Ascending aorta (tissue), 2 donors: ENCODE measurements around the gene NFS1. TPM values are rescaled to one million over a fixed set of nuclear protein-coding genes. Genes with fewer than 3 reads are reported as not detected.

Experiments used
- DNase-seq, 2 donors: peaks; one replicate each; pipeline ENCODE4 v3.0.0-alpha.2; 2019; ENCODE audit warnings: low spot score in 2 of 2
- H3K27ac ChIP-seq, 2 donors: fragments of 200-600 bp; sonication (generic); one replicate each; pipeline ENCODE4 v1.5.1; 2016 to 2017; ENCODE audit warnings: mild to moderate bottlenecking in 1 of 2
- H3K27me3 ChIP-seq: fragments of 200-600 bp; sonication (generic); one replicate; pipeline ENCODE4 v1.5.1; 2017
- H3K36me3 ChIP-seq, 2 donors: fragments of 200-600 bp; sonication (generic); one replicate each; pipeline ENCODE4 v1.5.1; 2016
- H3K4me1 ChIP-seq, 2 donors: fragments of 200-600 bp; sonication (generic); one replicate each; pipeline ENCODE4 v1.5.1; 2016 to 2017; ENCODE audit warnings: mild to moderate bottlenecking in 1 of 2
- H3K4me3 ChIP-seq, 2 donors: fragments of 200-600 bp; sonication (generic); one replicate each; pipeline ENCODE4 v1.5.1; 2016 to 2017; ENCODE audit warnings: mild to moderate bottlenecking in 1 of 2
- H3K9me3 ChIP-seq, 2 donors: fragments of 200-600 bp; sonication (generic); one replicate each; pipeline ENCODE4 v1.5.1; 2016
- intact Hi-C: fragments of 100-400 bp; cut with DNase I; formaldehyde crosslinking; loops from one replicate; pipeline ENCODE4 v1.15.1; 2023
- total RNA-seq: library from RNA; depleted of rRNA; stranded (reverse); fragments of >200 nt; gene quantifications from one replicate; pipeline ENCODE4 v1.1.0, GENCODE V29; 2016
- TF ChIP-seq, protein P1 (sequence below), 3 experiments: fragments of 200-600 bp in 2 of 3; fragments of 450-650 bp in 1 of 3; sonication (generic) in 2 of 3; IDR thresholded peaks; one replicate each; pipeline ENCODE4 v1.5.1; 2016 to 2019; ENCODE audit warnings: antibody characterized with exemption in 3 of 3, mild to moderate bottlenecking in 1 of 3, moderate library complexity in 1 of 3

The NFS1 gene
- total RNA-seq, 1 donor from 2014 or later, result 62.2 TPM

GRCh38 chr20:35739294-35740163, 40.4 kb upstream of the NFS1 start:
- H3K36me3 ChIP-seq, result peaks cover 42 to 61% of the 10 kb centered on the region in 2 donors
- H3K4me3 ChIP-seq, result peak overlapping the region; percentile 84 to 86
- intact Hi-C loops, result loop anchor here (5.0 to 10.0 kb wide), 2 partner anchors 37 to 1035 kb away; partner anchors contain the start of gene TP53INP2
- peak overlapping the region; percentile 99 to 100 for H3K27ac ChIP-seq
- no peak for DNase-seq
- no peaks in the 10 kb centered on the region for H3K27me3 ChIP-seq
- TF ChIP-seq, protein P1, sequence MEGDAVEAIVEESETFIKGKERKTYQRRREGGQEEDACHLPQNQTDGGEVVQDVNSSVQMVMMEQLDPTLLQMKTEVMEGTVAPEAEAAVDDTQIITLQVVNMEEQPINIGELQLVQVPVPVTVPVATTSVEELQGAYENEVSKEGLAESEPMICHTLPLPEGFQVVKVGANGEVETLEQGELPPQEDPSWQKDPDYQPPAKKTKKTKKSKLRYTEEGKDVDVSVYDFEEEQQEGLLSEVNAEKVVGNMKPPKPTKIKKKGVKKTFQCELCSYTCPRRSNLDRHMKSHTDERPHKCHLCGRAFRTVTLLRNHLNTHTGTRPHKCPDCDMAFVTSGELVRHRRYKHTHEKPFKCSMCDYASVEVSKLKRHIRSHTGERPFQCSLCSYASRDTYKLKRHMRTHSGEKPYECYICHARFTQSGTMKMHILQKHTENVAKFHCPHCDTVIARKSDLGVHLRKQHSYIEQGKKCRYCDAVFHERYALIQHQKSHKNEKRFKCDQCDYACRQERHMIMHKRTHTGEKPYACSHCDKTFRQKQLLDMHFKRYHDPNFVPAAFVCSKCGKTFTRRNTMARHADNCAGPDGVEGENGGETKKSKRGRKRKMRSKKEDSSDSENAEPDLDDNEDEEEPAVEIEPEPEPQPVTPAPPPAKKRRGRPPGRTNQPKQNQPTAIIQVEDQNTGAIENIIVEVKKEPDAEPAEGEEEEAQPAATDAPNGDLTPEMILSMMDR (IDR thresholded peaks at IDR 0.05), result no peak
- H3K9me3 ChIP-seq, result no peaks in the 10 kb centered on the region
- peaks cover 13 to 47% of the 10 kb centered on the region in 2 donors for H3K4me1 ChIP-seq

DNA sequence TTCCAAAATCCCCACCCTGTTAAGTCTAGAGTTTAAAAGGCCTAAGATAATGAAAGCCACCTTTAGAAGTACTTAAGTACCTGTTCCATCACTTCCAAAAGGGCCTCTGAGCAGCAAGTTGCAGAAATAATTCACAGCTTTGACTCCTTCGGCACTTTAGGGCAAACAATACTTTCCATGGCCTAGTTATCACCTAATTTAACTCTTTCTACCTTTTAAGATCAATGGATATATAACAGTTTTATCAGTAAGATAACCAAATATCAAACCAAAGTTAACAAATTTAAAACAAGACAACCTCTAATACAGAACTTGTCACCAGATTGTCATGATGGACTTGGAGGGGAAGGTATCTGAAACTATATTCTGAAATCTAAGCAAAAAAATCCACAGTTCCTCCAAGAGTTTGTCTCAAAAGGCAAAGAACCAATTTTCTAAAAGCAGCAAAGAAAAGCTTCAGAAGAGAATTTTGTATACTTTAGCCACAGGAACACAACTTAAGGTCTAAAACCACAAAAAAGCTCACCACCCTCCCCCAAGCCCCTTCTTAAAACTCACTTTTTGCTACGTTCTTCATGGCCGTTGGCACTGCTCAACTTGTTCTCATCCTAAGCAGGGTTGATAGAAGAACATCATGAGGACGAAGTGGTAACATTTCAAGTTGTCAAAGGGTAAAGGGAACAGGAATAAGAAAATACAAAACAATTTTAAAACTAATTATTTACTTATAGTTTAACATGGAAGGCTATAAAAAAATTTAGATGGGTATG, 39.4 kb upstream of the NFS1 start:
- Histone ChIP-seq H3K9me3 (no peaks in the 10 kb centered on the region), H3K27me3 (no peaks in the 10 kb centered on the region), H3K27ac (peak overlapping the region; percentile 35 to 100), H3K4me3 (peak overlapping the region in 1 of 2 donors; percentile 86), H3K4me1 (peaks cover 15 to 52% of the 10 kb centered on the region in 2 donors), H3K36me3 (peaks cover 51 to 71% of the 10 kb centered on the region in 2 donors)
- TF ChIP-seq, protein P1 (IDR thresholded peaks at IDR 0.05), result no peak
- DNase-seq, result no peak
- intact Hi-C loops, result no loop called here

DNA sequence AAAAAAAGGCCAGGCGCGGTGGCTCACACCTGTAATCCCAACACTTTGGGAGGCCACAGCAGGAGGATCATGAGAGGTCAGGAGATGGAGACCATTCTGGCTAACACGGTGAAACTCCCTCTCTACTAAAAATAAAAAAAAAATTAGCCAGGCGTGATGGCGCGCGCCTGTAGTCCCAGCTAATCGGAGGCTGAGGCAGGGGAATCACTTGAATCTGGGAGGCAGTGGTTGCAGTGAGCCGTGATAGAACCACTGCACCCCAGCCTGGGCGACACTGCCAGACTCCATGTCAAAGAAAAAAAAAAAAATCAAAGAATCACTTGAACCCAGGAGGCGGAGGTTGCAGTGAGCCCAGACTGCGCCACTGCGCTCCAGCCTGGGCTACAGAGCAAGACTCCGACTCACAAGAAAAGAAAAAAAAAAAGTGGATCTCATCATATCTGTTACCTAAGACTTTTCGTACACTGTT, 38.7 kb upstream of the NFS1 start:
- DNase-seq, result no peak
- H3K27me3 ChIP-seq, result no peaks in the 10 kb centered on the region
- peak overlapping the region in 1 of 2 donors; percentile 35 for H3K27ac ChIP-seq
- H3K4me1 ChIP-seq, result peaks cover 15 to 56% of the 10 kb centered on the region in 2 donors
- intact Hi-C loops, result no loop called here
- TF ChIP-seq, protein P1 (IDR thresholded peaks at IDR 0.05), result no peak
- H3K4me3 ChIP-seq, result peak overlapping the region in 1 of 2 donors; percentile 86
- peaks cover 57 to 78% of the 10 kb centered on the region in 2 donors for H3K36me3 ChIP-seq
- H3K9me3 ChIP-seq, result no peaks in the 10 kb centered on the region

DNA sequence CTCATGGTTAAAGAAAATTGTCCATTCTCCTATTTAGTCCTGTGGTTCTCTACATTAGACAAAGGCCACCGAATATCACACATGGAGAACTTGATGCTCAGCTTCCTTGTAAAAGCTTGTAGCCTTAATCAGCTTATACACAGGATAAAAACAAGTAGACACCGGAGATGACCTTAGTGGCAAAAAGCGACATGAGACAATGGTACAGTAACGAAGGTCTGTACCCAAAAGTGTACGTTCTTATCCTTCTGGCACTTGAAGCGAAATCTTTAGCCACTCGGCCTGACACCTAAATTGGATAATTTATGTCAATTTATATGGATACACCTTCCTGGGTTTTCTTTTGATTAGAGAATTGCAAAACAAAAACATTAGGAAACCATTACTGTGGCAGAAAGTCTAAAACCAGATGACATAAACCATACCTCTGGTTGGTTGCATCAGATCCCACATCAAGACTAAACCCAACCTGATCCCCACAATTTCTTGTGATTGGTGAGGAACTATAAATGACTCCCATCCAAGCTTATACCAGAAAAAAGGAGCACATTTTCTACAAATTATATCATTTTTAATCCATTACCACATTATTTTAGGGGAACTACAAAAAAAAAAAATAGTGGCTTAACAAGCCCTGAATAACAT, 36.8 kb upstream of the NFS1 start:
- Histone ChIP-seq H3K4me3 (peak overlapping the region in 1 of 2 donors; percentile 19), H3K4me1 (peaks cover 15 to 68% of the 10 kb centered on the region in 2 donors)

More for the DNA sequence above, 36.8 kb upstream of the NFS1 start:
- peaks cover 74 to 97% of the 10 kb centered on the region in 2 donors for H3K36me3 ChIP-seq
- no peak overlapping the region for H3K27ac ChIP-seq
- TF ChIP-seq, protein P1 (IDR thresholded peaks at IDR 0.05), result no peak
- intact Hi-C loops, result loop anchor here (2.0 kb wide), 1 partner anchor 15 kb away; no protein-coding TSS in a partner anchor
- no peaks in the 10 kb centered on the region for H3K9me3 ChIP-seq
- no peaks in the 10 kb centered on the region for H3K27me3 ChIP-seq
- no peak for DNase-seq
